GM10847 (cell line): Measurements from ENCODE around the gene BARHL2.

Experiments used
- POLR2A ChIP-seq: IDR thresholded peaks from 2 replicates; pipeline ENCODE4 v1.6.1; 2011; ENCODE audit not compliant: insufficient read length; ENCODE audit errors: extremely low read depth

Gene BARHL2

GRCh38 chr1:90726986-90727480 lies 9.9 kb upstream of the BARHL2 start:
- no peak for TF ChIP-seq POLR2A

- no peak for TF ChIP-seq POLR2A
Observed at GRCh38 chr1:90726425-90726985, 9.4 kb upstream of the BARHL2 start.

- no peak for TF ChIP-seq POLR2A
Observed at GRCh38 chr1:90725657-90726424, 8.7 kb upstream of the BARHL2 start.

- TF ChIP-seq POLR2A: no peak
Observed at GRCh38 chr1:90724926-90725656, 8.0 kb upstream of the BARHL2 start.

GRCh38 chr1:90724361-90724760 lies 7.3 kb upstream of the BARHL2 start:
- TF ChIP-seq POLR2A: no peak

GRCh38 chr1:90723590-90724108 lies 6.5 kb upstream of the BARHL2 start:
- TF ChIP-seq POLR2A: no peak

- TF ChIP-seq POLR2A: no peak
Observed at GRCh38 chr1:90722874-90723589, 5.9 kb upstream of the BARHL2 start.

GRCh38 chr1:90721210-90722194 lies 4.4 kb upstream of the BARHL2 start:
- no peak for TF ChIP-seq POLR2A

- TF ChIP-seq POLR2A: no peak
Observed at GRCh38 chr1:90720145-90720636, 3.1 kb upstream of the BARHL2 start.

- TF ChIP-seq POLR2A: no peak
Observed at GRCh38 chr1:90719330-90720144, 2.4 kb upstream of the BARHL2 start.

- TF ChIP-seq POLR2A: no peak
Observed at GRCh38 chr1:90718411-90719329, 1.6 kb upstream of the BARHL2 start.
